Hematopoietic multipotent progenitor cell (in vitro differentiated cells): ENCODE measurements around the gene UPK1A. TPM values are rescaled to one million over a fixed set of nuclear protein-coding genes. Genes with fewer than 3 reads are reported as not detected.
"Not testable (repeated sequence)": the region's sequence is repeated elsewhere in the genome, so short reads cannot be mapped to it uniquely, and the experiment has no call there.

ENCODE experiments used
- DNase-seq, 3 donors: peaks; one replicate each; pipeline ENCODE4 v3.0.0-alpha.2; 2011 to 2015; ENCODE audit warnings: low read depth in 2 of 3, low spot score in 2 of 3
- total RNA-seq: library from RNA; depleted of rRNA; stranded (reverse); fragments of >200 nt; gene quantifications from one replicate; pipeline ENCODE4 v1.2.3, GENCODE V29; 2012

Gene UPK1A
- total RNA-seq, 1 donor = not detected

- DNase-seq = no peak
Measured at GRCh38 chr19:35715981-35716800, 49.9 kb downstream of the UPK1A start.

- peak; percentile 51 to 97 (median 96) for DNase-seq
Measured at GRCh38 chr19:35716801-35717664, 50.7 kb downstream of the UPK1A start.

GRCh38 chr19:35717665-35718344, 51.5 kb downstream of the UPK1A start, which contains the start of gene KMT2B:
TSS of gene KMT2B (plus strand) at chr19:35718003. CDS start at chr19:35718019, 16 bp downstream.
- DNase-seq = peak in 1 of 3 donors; percentile 84

GRCh38 chr19:35718345-35719041, 52.2 kb downstream of the UPK1A start:
- peak in 1 of 3 donors; percentile 46 for DNase-seq

- no peak for DNase-seq
Measured at GRCh38 chr19:35719402-35720162, 53.3 kb downstream of the UPK1A start.

GRCh38 chr19:35720163-35720524, 53.8 kb downstream of the UPK1A start:
- no peak for DNase-seq

GRCh38 chr19:35720648-35721047, 54.3 kb downstream of the UPK1A start:
- no peak for DNase-seq

- DNase-seq = no peak
Measured at GRCh38 chr19:35721374-35721773, 55.1 kb downstream of the UPK1A start.

GRCh38 chr19:35722461-35722860, 56.1 kb downstream of the UPK1A start:
- no peak for DNase-seq

- DNase-seq = no peak
Measured at GRCh38 chr19:35722897-35723296, 56.6 kb downstream of the UPK1A start.

- no peak for DNase-seq
Measured at GRCh38 chr19:35723671-35724070, 57.4 kb downstream of the UPK1A start.

GRCh38 chr19:35724132-35724531, 57.8 kb downstream of the UPK1A start:
- DNase-seq = not testable (repeated sequence)

- no peak for DNase-seq
Measured at GRCh38 chr19:35724560-35724959, 58.2 kb downstream of the UPK1A start.

- no peak for DNase-seq
Measured at GRCh38 chr19:35725216-35725861, 59.0 kb downstream of the UPK1A start.

- DNase-seq = no peak
Measured at GRCh38 chr19:35727053-35727955, 61.0 kb downstream of the UPK1A start.
